HG02678 (cell line): Measurements from ENCODE around the gene RGR.

Source experiments
- ATAC-seq: cut with Tn5 transposase; IDR thresholded peaks from one replicate; pipeline ENCODE4 v1.9.1; 2021; ENCODE audit warnings: mild to moderate bottlenecking, moderate library complexity; ENCODE audit not compliant: unreplicated experiment

RGR gene

DNA sequence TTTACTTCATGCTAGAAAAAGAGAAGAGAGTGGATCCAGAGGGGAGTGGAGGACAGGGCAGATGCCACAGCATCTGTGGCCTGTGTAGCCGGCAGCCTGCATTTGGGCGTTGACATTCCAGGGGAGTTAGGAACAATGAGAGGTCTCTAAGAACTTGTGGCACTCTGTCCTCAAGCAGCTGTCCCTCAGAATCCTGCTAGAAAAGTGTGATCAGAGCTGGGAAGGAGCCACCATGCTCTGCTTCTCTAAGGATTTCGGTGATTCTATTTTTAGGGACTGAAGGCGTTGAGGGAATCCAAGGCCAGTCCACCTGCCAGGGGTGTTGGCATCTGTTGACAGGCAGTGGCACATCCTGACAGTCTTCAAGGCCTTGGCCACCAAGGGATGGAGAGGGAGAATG, 27.1 kb upstream of the RGR start:
- no peak for ATAC-seq

DNA sequence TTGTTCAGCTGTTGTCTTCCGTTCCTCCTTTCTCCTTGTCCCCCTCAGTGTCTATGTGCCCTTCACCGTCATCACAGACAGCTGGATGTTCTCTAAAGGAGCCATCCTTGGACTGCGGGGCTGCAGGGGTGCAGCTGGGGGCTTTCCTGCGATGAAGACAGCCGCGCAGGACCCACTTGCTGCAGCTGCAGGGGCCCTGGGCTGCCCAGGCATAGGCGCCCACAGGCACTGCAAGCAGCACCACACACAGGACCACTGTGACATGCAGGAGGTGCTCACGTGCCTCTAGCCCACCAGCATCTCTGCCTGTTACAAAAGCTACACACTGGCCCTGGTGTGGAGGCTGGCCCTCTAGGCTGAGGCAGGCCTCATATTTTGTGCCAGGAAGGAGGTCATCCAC, 22.9 kb upstream of the RGR start:
- no peak for ATAC-seq

DNA sequence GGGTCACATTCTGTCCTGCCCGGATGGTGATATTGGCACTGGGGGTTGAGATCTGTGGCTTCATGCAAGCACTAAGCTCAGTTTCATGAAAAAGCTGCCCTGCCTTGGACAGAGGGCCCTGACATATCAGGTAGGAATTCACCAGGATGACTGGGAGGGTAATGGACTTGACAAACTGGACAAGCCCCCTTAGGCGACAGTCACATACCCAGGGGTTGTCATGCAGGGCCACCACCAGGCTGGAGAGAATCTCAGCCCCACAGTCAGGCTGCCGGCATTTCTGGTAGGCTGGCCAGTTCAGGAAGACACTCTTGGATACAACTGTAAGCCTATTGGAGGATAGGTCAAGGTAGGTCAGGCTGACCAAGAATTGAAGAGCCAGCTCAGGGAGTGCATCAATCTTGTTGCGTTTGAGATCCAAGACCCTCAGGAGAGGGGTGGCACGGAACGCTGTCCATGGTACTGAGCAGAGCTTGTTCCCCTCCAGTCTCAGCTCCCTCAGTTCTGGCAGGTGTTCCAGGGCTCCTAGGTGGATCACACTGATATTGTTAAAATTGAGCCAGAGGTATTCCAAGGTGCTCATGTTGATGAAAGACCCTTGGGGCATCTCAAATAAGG, 20.3 kb upstream of the RGR start:
- ATAC-seq = no peak

DNA sequence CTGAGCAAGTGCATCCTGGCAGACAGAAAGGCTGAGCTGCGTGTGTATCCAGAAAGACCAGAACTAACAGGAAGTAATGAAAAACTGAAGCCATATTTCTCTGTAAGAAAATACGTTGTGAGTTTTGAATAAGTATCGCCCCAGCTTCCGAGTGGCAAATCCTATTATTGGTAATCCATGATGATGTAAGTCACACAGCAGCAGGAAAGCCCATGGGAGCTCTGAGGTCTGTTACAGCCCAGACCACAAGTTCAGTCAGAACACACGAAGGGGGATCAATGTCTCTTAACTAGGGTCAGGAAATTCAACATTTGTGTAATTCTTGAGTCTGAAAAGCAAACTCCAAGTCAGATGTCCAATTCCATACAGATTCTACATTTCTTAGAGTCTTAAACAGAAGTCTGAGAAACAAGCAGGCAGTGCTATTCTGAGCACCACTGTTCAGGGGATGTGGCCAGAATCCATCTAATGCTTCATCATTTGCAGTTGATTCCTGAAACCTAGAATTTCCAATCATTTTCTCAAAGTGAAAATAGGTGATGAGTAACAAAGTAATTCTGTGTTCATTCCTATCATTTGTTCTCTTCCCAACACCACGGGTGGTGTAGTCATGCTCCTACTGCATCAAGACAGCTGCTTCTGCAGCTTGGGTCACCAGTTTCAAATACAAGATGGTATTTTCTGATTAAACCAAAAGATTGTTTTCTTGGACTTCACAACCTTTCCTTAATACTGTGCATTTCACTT, 19.3 kb upstream of the RGR start, which contains the start of gene LRIT2:
Gene LRIT2, minus strand, starts transcription at position 118 of the 747 bp plus-strand sequence. Its CDS starts 24 bp downstream, at position 94.
- ATAC-seq = no peak

GRCh38 chr10:84226616-84227015, 18.2 kb upstream of the RGR start:
- ATAC-seq = no peak

DNA sequence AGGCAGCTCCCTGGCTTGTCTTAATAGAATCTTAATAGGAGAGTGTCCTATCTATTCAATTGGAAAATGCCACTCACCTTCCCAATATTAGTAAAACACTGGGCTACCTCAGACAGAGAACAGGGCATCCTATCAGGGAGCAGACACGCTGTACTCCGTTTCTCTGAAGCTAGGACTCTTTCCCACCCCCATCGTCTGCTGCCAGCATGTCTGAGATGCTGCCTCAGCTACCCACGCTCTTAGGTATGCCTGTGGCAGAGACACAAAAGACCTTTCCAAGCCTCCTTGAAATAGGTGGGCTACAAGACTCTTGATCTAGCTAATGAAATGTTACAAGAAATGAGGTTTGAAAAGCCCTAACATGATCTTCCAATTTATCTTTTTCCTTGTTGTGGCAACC, 17.0 kb upstream of the RGR start:
- ATAC-seq = no peak

DNA sequence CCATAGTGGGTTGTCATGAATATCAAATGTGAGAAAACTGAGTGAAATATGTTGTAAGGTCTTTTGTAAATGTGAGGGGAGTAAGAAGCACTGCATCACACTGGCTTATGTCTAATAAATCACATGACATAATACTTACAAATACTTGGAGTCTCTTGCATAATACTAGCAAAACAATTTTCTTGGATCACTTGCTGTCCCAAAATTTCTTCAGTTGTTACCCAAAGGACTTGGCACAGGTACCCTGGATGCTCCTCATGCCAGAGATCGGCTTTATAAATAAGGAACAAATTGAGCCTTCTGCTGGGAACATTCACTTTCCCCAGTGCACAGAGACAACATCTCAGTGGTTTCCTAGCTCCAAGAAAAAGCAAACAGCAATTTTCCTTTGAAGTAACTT, 14.5 kb upstream of the RGR start:
- no peak for ATAC-seq

GRCh38 chr10:84232376-84232775, 12.5 kb upstream of the RGR start:
- no peak for ATAC-seq

GRCh38 chr10:84233940-84234339, 10.9 kb upstream of the RGR start:
- ATAC-seq = no peak

- no peak for ATAC-seq
These were observed 10.4 kb upstream of the RGR start for GRCh38 chr10:84234479-84234878.

GRCh38 chr10:84235096-84235495, 9.8 kb upstream of the RGR start:
- no peak for ATAC-seq

GRCh38 chr10:84236807-84237198, 8.1 kb upstream of the RGR start:
- ATAC-seq = no peak

GRCh38 chr10:84237199-84238051, 7.4 kb upstream of the RGR start:
- ATAC-seq = no peak

DNA sequence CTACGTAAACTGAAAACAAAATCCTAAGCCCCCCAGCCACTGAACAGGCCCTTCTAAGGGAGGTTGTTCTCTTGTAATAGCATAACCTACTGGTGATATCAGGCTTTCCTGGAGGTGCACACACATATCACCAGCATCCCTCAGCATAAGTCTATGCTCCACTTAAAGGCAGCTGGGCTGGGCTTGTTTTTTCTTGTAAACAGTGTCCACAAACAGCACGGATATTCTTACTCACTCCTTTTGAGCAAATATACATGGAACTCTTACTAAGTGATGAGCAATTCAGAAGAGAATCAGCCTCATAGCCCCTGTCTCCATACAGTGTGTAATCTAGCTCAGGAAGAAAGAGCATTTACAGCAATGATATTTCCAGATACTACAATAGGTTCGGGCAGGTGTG, 5.9 kb upstream of the RGR start:
- no peak for ATAC-seq

DNA sequence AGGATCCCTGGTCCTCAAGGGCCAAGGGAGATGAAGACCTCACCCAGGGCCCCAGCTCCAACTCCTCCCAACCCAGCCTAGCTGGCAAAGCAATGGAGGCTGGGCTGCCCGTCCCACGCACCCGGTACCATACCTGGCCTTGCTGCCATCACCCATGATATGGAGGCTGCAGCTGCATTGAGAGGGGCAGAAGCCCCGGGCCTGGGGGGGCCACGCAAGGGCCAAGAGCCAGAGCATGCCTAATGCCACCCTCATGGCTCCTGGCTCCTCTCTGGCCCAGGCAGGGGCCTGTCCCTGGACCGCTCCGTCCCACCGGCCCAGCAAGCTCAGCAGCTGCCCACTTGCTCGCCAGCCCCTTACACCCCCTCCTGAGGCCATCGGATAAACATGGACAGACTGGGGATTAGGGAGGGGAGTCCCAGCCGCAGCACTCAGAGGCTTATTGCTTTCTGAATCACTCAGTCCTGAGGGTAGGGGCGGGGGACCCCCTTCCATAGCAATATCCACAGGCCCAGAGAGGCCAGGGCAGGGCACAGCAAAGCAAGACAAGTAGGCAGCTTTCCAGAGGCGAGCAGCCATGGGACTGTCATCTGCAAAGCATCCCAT, 3.6 kb upstream of the RGR start, which contains the start of gene LRIT1:
Gene LRIT1, minus strand, starts transcription at position 362 of the 606 bp plus-strand sequence. Its CDS starts 107 bp downstream, at position 255.
- no peak for ATAC-seq

GRCh38 chr10:84243759-84244158, 1.1 kb upstream of the RGR start:
- ATAC-seq = no peak

DNA sequence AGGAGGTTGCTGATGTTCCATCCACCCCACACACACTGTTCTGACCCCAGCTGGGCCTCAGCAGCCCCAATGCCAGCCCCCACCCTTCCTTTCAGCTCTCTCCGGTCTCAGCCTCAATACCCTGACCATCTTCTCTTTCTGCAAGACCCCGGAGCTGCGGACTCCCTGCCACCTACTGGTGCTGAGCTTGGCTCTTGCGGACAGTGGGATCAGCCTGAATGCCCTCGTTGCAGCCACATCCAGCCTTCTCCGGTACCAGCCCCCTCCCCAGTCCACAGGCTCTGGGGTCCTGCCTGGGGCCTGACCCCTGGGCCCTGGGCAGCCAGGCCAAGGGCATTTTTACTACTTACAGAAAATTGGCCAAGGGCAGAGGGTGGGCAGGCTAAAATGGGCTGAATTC, 2.6 kb downstream of the RGR start:
- ATAC-seq = no peak

- ATAC-seq = no peak
These were observed 3.9 kb downstream of the RGR start for GRCh38 chr10:84248794-84249193.

- ATAC-seq = no peak
These were observed 10.0 kb downstream of the RGR start for GRCh38 chr10:84254552-84255478.
